ENCODE results near the gene COL6A2. TPM values are rescaled to one million over a fixed set of nuclear protein-coding genes. Genes with fewer than 3 reads are reported as not detected.
"Not testable (repeated sequence)": the region's sequence is repeated elsewhere in the genome, so short reads cannot be mapped to it uniquely, and the experiment has no call there.

Gene COL6A2
- total RNA-seq, 2 donors from 2014 or later, result 249 to 252 TPM

- H3K9me3 ChIP-seq, result peaks cover 0 to 10% of the 10 kb centered on the region in 2 donors
- no peak for DNase-seq (ENCODE audit: low spot score)
- peak overlapping the region in 1 of 2 donors; percentile 81 for H3K27ac ChIP-seq
- H3K27me3 ChIP-seq, result no peaks in the 10 kb centered on the region
- peaks cover 0 to 36% of the 10 kb centered on the region in 2 donors for H3K4me1 ChIP-seq
- H3K4me3 ChIP-seq, result no peak overlapping the region
- H3K36me3 ChIP-seq, result no peaks in the 10 kb centered on the region
- TF ChIP-seq CTCF (IDR thresholded peaks at IDR 0.05), result no peak
These were observed 38.7 kb upstream of the COL6A2 start for GRCh38 chr21:46059195-46059594.

- Histone ChIP-seq H3K4me1 (peaks cover 0 to 33% of the 10 kb centered on the region in 2 donors), H3K9me3 (peaks cover 0 to 10% of the 10 kb centered on the region in 2 donors), H3K27ac (peak overlapping the region; percentile 75 to 81)
- H3K36me3 ChIP-seq; H3K27me3 ChIP-seq; DNase-seq (ENCODE audit: low spot score); H3K4me3 ChIP-seq: not testable (repeated sequence)
These were observed 38.0 kb upstream of the COL6A2 start for GRCh38 chr21:46059711-46060455.

- H3K4me1 ChIP-seq, result peaks cover 0 to 33% of the 10 kb centered on the region in 2 donors
- DNase-seq (ENCODE audit: low spot score), result peak; percentile 91
- no peak overlapping the region for H3K4me3 ChIP-seq
- peak overlapping the region; percentile 75 to 81 for H3K27ac ChIP-seq
- TF ChIP-seq CTCF (IDR thresholded peaks at IDR 0.05), result no peak
- H3K36me3 ChIP-seq, result no peaks in the 10 kb centered on the region
- no peaks in the 10 kb centered on the region for H3K27me3 ChIP-seq
- peaks cover 0 to 10% of the 10 kb centered on the region in 2 donors for H3K9me3 ChIP-seq
These were observed 37.3 kb upstream of the COL6A2 start for GRCh38 chr21:46060596-46061061.

GRCh38 chr21:46061063-46061462 is 36.8 kb upstream of the COL6A2 start:
- peaks cover 0 to 33% of the 10 kb centered on the region in 2 donors for H3K4me1 ChIP-seq
- H3K27ac ChIP-seq, result peak overlapping the region; percentile 60 to 80
- TF ChIP-seq CTCF (IDR thresholded peaks at IDR 0.05), result no peak
- peak; percentile 38 for DNase-seq (ENCODE audit: low spot score)
- H3K9me3 ChIP-seq, result peaks cover 0 to 10% of the 10 kb centered on the region in 2 donors
- H3K36me3 ChIP-seq, result no peaks in the 10 kb centered on the region
- H3K4me3 ChIP-seq, result no peak overlapping the region
- no peaks in the 10 kb centered on the region for H3K27me3 ChIP-seq

GRCh38 chr21:46061518-46061917 is 36.4 kb upstream of the COL6A2 start:
- H3K36me3 ChIP-seq, result no peaks in the 10 kb centered on the region
- no peak for TF ChIP-seq CTCF (IDR thresholded peaks at IDR 0.05)
- no peak for DNase-seq (ENCODE audit: low spot score)
- H3K27me3 ChIP-seq, result no peaks in the 10 kb centered on the region
- peaks cover 0 to 10% of the 10 kb centered on the region in 2 donors for H3K9me3 ChIP-seq
- H3K27ac ChIP-seq, result peak overlapping the region; percentile 60 to 80
- no peak overlapping the region for H3K4me3 ChIP-seq
- peaks cover 0 to 33% of the 10 kb centered on the region in 2 donors for H3K4me1 ChIP-seq

GRCh38 chr21:46061950-46062349 is 36.0 kb upstream of the COL6A2 start:
- Histone ChIP-seq H3K27me3 (no peaks in the 10 kb centered on the region), H3K4me1 (peaks cover 0 to 33% of the 10 kb centered on the region in 2 donors), H3K36me3 (no peaks in the 10 kb centered on the region), H3K9me3 (peaks cover 0 to 10% of the 10 kb centered on the region in 2 donors), H3K4me3 (no peak overlapping the region), H3K27ac (peak overlapping the region; percentile 60 to 80)
- TF ChIP-seq CTCF (IDR thresholded peaks at IDR 0.05), result no peak
- DNase-seq (ENCODE audit: low spot score), result peak; percentile 32
